HCT116 (cell line): ENCODE results near the gene CROCC.

Source experiments
- CTCF ChIP-seq, 3 experiments: fragments of 200-600 bp in 1 of 3; sonication (generic) in 1 of 3; IDR thresholded peaks in 2 of 3; conservative IDR thresholded peaks in 1 of 3; 2 replicates each; pipeline ENCODE4 v1.5.1; 2012 to 2017; ENCODE audit warnings: low read depth in 2 of 3, low read length in 2 of 3, antibody characterized with exemption in 1 of 3, borderline replicate concordance in 1 of 3, control low read depth in 1 of 3, mild to moderate bottlenecking in 1 of 3, mixed read lengths in 1 of 3, mixed run types in 1 of 3, moderate library complexity in 1 of 3; ENCODE audit not compliant: insufficient read depth in 1 of 3
- EZH2 ChIP-seq: fragments of 200-600 bp; sonication (generic); IDR thresholded peaks from 2 replicates; pipeline ENCODE4 v1.6.1; 2017; ENCODE audit warnings: antibody characterized with exemption, mixed run types
- TF ChIP-seq, protein P1 (sequence below): IDR thresholded peaks from 2 replicates; pipeline ENCODE4 v1.6.1; 2012
- TF ChIP-seq, protein P2 (sequence below): IDR thresholded peaks from 2 replicates; pipeline ENCODE4 v1.6.1; 2012; ENCODE audit warnings: low read depth

- TF ChIP-seq, protein P1, sequence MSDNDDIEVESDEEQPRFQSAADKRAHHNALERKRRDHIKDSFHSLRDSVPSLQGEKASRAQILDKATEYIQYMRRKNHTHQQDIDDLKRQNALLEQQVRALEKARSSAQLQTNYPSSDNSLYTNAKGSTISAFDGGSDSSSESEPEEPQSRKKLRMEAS, result no peak
- TF ChIP-seq EZH2, result no peak
- TF ChIP-seq CTCF (IDR thresholded peaks at IDR 0.05 in 2 of 3, conservative IDR thresholded peaks at IDR 0.05 in 1 of 3; ENCODE audit: borderline replicate concordance in 1 of 3, insufficient read depth in 1 of 3, low read depth in 2 of 3, low read length in 2 of 3), result no peak
- TF ChIP-seq, protein P2, sequence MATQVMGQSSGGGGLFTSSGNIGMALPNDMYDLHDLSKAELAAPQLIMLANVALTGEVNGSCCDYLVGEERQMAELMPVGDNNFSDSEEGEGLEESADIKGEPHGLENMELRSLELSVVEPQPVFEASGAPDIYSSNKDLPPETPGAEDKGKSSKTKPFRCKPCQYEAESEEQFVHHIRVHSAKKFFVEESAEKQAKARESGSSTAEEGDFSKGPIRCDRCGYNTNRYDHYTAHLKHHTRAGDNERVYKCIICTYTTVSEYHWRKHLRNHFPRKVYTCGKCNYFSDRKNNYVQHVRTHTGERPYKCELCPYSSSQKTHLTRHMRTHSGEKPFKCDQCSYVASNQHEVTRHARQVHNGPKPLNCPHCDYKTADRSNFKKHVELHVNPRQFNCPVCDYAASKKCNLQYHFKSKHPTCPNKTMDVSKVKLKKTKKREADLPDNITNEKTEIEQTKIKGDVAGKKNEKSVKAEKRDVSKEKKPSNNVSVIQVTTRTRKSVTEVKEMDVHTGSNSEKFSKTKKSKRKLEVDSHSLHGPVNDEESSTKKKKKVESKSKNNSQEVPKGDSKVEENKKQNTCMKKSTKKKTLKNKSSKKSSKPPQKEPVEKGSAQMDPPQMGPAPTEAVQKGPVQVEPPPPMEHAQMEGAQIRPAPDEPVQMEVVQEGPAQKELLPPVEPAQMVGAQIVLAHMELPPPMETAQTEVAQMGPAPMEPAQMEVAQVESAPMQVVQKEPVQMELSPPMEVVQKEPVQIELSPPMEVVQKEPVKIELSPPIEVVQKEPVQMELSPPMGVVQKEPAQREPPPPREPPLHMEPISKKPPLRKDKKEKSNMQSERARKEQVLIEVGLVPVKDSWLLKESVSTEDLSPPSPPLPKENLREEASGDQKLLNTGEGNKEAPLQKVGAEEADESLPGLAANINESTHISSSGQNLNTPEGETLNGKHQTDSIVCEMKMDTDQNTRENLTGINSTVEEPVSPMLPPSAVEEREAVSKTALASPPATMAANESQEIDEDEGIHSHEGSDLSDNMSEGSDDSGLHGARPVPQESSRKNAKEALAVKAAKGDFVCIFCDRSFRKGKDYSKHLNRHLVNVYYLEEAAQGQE, result no peak
Measured at GRCh38 chr1:16906873-16907272, 14.9 kb upstream of the CROCC start.
